D721Med (cell line): ENCODE measurements around the gene SARM1.
"Not testable (repeated sequence)": the region's sequence is repeated elsewhere in the genome, so short reads cannot be mapped to it uniquely, and the experiment has no call there.

Experiments used
- DNase-seq: peaks from one replicate; pipeline ENCODE4 v3.0.0; 2011; ENCODE audit warnings: low spot score; ENCODE audit not compliant: insufficient read length
- FAIRE-seq: peaks from 2 replicates; lab custom pipeline; 2011; peaks lifted over from hg19 to GRCh38; lab: Jason Lieb, UNC
- TF ChIP-seq, protein P1 (sequence below): IDR thresholded peaks from 2 replicates; pipeline ENCODE4 v1.5.1; 2012; ENCODE audit warnings: mild to moderate bottlenecking, control low read depth; ENCODE audit not compliant: insufficient read depth; ENCODE audit errors: missing control alignments

Gene SARM1

DNA sequence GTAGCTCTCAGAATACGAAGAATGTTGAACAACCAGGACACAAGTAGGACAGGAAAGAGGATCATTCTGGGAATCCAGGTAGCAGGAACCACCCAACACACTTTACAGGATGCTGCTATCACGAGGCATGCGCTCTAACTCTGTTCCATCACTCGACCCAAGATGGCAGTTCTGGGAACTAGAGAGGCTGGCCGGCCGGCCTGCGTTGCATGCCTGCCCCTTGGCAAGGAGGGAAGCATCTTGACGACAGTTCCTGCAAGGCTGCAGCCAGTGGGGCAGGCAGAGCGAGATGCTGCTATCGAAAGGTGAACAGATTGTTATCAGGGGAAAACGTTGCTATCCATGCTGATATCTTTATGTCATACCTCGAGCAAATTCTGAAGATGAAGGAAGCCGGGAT is 53.7 kb downstream of the SARM1 start:
- no peak for DNase-seq
- TF ChIP-seq, protein P1, sequence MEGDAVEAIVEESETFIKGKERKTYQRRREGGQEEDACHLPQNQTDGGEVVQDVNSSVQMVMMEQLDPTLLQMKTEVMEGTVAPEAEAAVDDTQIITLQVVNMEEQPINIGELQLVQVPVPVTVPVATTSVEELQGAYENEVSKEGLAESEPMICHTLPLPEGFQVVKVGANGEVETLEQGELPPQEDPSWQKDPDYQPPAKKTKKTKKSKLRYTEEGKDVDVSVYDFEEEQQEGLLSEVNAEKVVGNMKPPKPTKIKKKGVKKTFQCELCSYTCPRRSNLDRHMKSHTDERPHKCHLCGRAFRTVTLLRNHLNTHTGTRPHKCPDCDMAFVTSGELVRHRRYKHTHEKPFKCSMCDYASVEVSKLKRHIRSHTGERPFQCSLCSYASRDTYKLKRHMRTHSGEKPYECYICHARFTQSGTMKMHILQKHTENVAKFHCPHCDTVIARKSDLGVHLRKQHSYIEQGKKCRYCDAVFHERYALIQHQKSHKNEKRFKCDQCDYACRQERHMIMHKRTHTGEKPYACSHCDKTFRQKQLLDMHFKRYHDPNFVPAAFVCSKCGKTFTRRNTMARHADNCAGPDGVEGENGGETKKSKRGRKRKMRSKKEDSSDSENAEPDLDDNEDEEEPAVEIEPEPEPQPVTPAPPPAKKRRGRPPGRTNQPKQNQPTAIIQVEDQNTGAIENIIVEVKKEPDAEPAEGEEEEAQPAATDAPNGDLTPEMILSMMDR = no peak
- no peak for FAIRE-seq

DNA sequence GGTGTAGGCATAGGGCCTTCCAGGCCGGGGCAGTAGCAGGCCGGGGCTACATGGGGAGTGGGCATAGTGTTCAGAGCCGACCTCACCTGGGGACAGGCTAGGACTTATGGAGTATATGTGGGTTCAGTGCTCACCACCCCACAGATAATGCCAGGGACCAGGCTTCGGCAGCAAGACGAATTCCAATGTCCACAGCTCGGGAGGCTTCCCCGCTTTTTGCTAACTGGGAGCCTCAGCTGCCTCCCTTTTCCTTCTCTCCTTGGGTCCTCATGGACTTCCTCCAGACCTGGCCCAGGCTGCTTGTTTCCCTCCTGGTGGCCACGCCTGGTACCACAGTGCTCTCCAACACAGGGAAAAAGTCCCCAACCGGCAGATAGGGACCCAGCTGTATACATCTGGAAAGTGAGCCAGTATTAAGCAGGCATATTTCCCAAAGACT is 54.6 kb downstream of the SARM1 start:
- FAIRE-seq (no peak), DNase-seq (no peak)
- TF ChIP-seq, protein P1 = no peak

DNA sequence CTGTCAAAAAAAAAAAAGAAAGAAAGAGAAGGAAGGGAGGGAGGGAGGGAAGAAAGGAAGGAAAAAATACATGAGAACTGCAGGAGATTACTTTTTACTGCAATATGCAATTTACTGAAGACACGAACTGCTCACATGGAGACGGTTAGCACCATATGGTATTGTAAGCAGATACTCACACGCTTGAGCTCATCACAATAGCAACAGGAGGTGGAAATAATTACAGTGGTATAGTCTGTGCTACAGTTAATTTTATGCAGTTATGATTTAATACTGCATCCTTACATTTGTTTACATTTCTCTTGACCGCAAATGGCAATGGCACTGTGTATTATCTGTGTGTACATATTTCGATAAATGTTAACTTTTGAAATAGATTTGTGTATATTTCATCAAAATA is 55.9 kb downstream of the SARM1 start:
- TF ChIP-seq, protein P1 = no peak
- FAIRE-seq = no peak
- DNase-seq = no peak

DNA sequence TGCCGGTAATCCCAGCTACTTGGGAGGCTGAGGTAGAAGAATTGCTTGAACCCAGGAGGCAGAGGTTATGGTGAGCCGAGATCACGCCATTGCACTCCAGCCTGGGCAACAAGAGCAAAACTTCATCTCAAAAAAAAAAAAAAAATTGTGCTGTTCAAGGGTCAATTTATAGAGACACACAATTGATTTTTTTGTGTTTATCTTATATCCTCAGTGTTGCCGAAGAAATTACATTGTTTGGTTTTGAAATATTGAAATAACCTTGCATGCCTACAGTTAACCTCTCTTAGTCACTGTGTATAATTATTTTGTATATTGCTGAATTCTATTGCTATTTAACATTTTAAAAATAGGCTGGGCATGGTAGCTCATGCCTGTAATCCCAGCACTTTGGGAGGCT is 56.5 kb downstream of the SARM1 start:
- DNase-seq, FAIRE-seq: not testable (repeated sequence)

DNA sequence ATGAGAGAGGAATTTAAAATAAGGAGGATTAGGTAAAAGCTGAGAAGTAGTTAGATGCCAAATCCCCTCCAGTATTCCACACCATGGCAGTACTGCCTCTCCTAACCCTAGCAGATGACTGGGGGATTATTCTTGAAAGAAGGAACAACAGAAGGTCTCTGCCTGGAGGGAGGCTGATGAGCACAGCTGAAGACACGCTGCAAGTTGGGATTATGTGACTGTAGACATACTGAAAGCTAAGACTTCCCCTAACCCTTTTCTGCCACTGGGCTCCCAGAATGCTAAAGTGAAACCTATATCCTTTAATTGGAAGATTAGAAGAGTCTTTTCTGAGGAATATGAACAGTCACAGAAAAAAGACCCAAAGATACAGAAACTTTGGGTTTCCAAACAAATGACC is 62.2 kb downstream of the SARM1 start:
- DNase-seq (peak; percentile 36), FAIRE-seq (peak; percentile 96)
- TF ChIP-seq, protein P1 = no peak

DNA sequence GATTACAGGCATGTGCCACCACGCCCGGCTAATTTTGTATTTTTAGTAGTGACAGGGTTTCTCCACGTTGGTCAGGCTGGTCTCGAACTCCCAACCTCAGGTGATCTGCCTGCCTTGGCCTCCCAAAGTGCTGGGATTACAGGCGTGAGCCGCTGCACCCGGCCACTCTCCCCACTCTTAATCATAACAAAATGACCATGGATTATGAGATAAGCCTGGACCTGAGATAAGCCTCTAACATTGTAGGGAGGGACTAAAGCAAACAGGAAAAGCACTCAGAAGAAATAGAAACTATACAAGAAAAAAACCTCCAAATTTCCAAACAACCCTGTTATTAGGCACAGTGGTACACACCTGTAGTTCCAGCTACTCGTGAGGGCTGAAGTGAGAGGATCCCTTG is 62.8 kb downstream of the SARM1 start:
- DNase-seq, FAIRE-seq: not testable (repeated sequence)

DNA sequence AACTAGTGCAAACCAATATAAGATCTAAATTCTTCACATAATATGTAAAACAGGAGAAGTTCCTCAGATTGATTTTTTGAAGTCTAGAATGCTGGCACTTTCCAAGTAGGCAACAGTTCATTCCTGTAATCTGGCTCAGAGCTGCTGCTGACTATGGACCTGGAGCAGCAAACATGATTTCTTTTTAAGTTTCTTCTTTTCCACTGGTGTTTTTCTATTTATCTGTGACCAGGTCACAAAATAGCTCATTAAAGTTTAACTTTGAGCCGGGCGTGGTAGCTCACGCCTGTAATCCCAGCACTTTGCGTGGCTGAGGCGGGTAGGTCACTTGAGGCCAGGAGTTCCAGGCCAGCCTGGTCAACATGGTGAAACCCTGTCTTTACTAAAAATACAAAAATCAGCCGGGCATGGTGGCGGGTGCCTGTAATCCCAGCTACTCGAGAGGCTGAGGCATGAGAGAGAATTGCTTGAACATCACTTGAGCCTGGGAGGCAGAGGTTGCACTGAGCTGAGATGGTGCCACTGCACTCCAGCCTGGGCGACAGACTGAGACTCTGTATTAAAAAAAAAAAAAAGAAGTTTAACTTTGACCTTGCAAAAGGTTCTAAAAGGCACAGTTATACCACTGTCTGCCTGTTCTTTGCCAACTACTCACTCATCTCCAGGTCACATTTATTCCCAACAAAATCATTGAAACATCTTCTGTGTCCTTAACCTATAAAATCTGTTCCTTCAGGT is 72.6 kb downstream of the SARM1 start:
- TF ChIP-seq, protein P1 = no peak
- FAIRE-seq = no peak
- DNase-seq = no peak

DNA sequence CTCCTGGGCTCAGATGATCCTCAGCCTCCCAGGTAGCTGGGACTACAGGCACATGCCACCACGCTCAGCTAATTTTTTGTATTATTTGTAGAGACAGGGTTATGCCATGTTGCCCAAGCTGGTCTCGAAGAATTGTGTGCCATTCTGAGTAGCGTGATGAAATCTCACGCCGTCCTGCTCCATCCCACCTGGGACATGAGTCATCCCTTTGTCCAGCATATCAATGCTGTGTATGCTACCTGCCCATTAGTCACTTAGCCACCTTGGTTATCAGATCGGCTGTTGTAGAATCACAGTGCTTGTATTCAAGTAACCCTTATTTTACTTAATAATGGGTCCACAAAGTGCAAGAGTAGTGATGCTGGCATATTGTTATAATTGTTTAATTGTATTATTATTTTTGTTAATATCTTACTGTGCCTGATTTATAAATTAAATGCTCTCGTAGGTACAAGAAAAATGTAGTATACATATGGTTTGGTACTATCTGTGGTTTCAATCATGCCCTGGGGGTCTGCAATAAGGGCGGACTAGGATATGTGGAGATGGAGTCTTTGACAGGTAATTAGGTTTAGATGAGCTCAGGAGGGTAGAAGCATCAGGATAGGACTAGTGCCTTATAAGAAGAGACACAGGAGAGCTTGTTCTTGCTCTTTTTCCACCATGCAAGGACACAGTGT is 75.4 kb downstream of the SARM1 start:
- no peak for FAIRE-seq
- TF ChIP-seq, protein P1 = no peak
- no peak for DNase-seq
